Bronchial epithelial cell (primary cell): ENCODE data around the gene SCLT1. TPM values are rescaled to one million over a fixed set of nuclear protein-coding genes. Genes with fewer than 3 reads are reported as not detected.
A peak's percentile ranks its signal among the peaks of the same experiment; 100 is the strongest.

Source experiments
- DNase-seq: peaks from one replicate; pipeline ENCODE4 v3.0.0-alpha.2; 2010; ENCODE audit warnings: low read depth
- FAIRE-seq: peaks from 2 replicates; lab custom pipeline; 2011; peaks lifted over from hg19 to GRCh38; lab: Jason Lieb, UNC
- H3K27me3 ChIP-seq: 2 replicates; pipeline ENCODE4 v1.5.1; 2011; ENCODE audit warnings: low read length; ENCODE audit not compliant: control insufficient read depth, insufficient read depth
- H3K36me3 ChIP-seq: 2 replicates; pipeline ENCODE4 v1.5.1; 2011; ENCODE audit warnings: low read length; ENCODE audit not compliant: control insufficient read depth, insufficient read depth
- H3K4me3 ChIP-seq: 2 replicates; pipeline ENCODE4 v1.5.1; 2011; ENCODE audit warnings: mild to moderate bottlenecking, low read depth, low read length, control low read depth
- CTCF ChIP-seq: IDR thresholded peaks from 2 replicates; pipeline ENCODE4 v1.5.1; 2011; ENCODE audit warnings: mild to moderate bottlenecking, moderate library complexity, low read length, control low read depth, inconsistent platforms; ENCODE audit not compliant: insufficient read depth, severe bottlenecking
- total RNA-seq: library from RNA; depleted of rRNA; stranded (reverse); fragments of >200 nt; gene quantifications from 2 replicates; pipeline ENCODE4 v1.2.1, GENCODE V29; 2014

The SCLT1 gene
- total RNA-seq, 1 donor from 2014 or later: 5.3 TPM

GRCh38 chr4:128856246-128856645, 237.1 kb downstream of the SCLT1 start:
- no peak overlapping the region for H3K4me3 ChIP-seq
- no peaks in the 10 kb centered on the region for H3K27me3 ChIP-seq
- FAIRE-seq: no peak
- no peak for DNase-seq
- peaks cover 15% of the 10 kb centered on the region for H3K36me3 ChIP-seq
- no peak for TF ChIP-seq CTCF

GRCh38 chr4:128855621-128856020, 237.7 kb downstream of the SCLT1 start:
- no peak overlapping the region for H3K4me3 ChIP-seq
- H3K27me3 ChIP-seq: no peaks in the 10 kb centered on the region
- FAIRE-seq: no peak
- no peak for DNase-seq
- TF ChIP-seq CTCF: no peak
- peaks cover 15% of the 10 kb centered on the region for H3K36me3 ChIP-seq

GRCh38 chr4:128854433-128854832, 238.9 kb downstream of the SCLT1 start:
- TF ChIP-seq CTCF: no peak
- no peak for DNase-seq
- H3K36me3 ChIP-seq: peaks cover 17% of the 10 kb centered on the region
- H3K27me3 ChIP-seq: no peaks in the 10 kb centered on the region
- H3K4me3 ChIP-seq: no peak overlapping the region
- no peak for FAIRE-seq

- peak; percentile 7 for FAIRE-seq
- no peak for TF ChIP-seq CTCF
- DNase-seq: no peak
- no peaks in the 10 kb centered on the region for H3K27me3 ChIP-seq
- H3K4me3 ChIP-seq: no peak overlapping the region
- H3K36me3 ChIP-seq: peaks cover 18% of the 10 kb centered on the region
Observed at GRCh38 chr4:128853741-128854140, 239.6 kb downstream of the SCLT1 start.

- Histone ChIP-seq H3K4me3 (no peak overlapping the region), H3K36me3 (peaks cover 10% of the 10 kb centered on the region), H3K27me3 (no peaks in the 10 kb centered on the region)
- no peak for DNase-seq
- TF ChIP-seq CTCF: no peak
- FAIRE-seq: no peak
Observed at GRCh38 chr4:128850252-128850651, 243.1 kb downstream of the SCLT1 start.

GRCh38 chr4:128848461-128848860, 244.9 kb downstream of the SCLT1 start:
- Histone ChIP-seq H3K27me3 (no peaks in the 10 kb centered on the region), H3K36me3 (peaks cover 5% of the 10 kb centered on the region), H3K4me3 (no peak overlapping the region)
- no peak for FAIRE-seq
- no peak for DNase-seq
- no peak for TF ChIP-seq CTCF
